Caki2 (cell line): ENCODE measurements around the gene TSC22D2. TPM values are rescaled to one million over a fixed set of nuclear protein-coding genes. Genes with fewer than 3 reads are reported as not detected.

Source experiments
- DNase-seq: peaks from one replicate; pipeline ENCODE4 v3.0.0-alpha.2; 2015; ENCODE audit warnings: low read depth
- in situ Hi-C: cut with HindIII; loops from 2 replicates; pipeline ENCODE4 v1.10.0; 2016; ENCODE audit warnings: low sequenced_read_pairs, low pct_unique_long_range_greater_than_20kb, mixed read lengths
- total RNA-seq: library from RNA; depleted of rRNA; stranded (reverse); fragments of >200 nt; shearing (Covaris generic); gene quantifications from 2 replicates; pipeline ENCODE4 v1.2.3, GENCODE V29; 2014; ENCODE audit warnings: low replicate concordance; rRNA removed

TSC22D2 gene
- total RNA-seq, 1 experiment from 2014 or later: 6.2 TPM

DNA sequence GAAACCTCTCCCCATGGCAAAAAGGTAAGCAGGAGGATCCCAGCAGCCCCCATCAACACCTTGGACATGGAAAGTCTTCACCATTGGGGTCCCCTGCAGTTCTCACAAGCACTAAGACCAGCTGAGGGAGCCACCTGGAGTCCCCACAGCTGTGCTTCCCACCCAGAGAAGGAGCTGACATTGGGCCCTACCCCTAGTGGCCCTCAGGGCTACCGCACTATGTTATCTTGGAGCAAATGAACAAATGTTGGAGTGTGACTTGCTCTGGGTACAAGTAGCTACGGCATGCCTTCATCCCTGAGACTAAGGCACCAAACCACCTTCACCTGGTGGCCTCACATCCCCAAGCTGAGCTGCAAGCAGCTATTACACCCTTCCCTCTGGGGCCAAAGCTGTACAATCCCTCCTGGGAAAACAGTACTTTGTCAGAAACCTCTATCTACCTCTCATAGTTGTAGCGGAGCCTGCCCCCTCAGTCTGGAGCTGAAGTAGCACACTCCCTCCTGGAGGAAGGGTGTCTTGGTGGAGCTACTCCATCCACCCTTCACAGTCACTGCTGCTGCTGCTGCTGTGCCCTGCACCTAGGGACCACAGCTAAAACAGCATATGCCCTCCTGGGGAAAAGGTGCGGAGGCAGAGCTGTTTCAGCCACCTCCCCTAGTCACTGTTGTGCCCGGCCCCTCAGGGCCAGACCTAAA is 95.5 kb downstream of the TSC22D2 start:
- in situ Hi-C loops: no loop called here
- no peak for DNase-seq

GRCh38 chr3:150504483-150504882 is 96.4 kb downstream of the TSC22D2 start:
- in situ Hi-C loops: no loop called here
- DNase-seq: no peak

GRCh38 chr3:150508401-150508800 is 100.3 kb downstream of the TSC22D2 start:
- DNase-seq: no peak
- in situ Hi-C loops: no loop called here

DNA sequence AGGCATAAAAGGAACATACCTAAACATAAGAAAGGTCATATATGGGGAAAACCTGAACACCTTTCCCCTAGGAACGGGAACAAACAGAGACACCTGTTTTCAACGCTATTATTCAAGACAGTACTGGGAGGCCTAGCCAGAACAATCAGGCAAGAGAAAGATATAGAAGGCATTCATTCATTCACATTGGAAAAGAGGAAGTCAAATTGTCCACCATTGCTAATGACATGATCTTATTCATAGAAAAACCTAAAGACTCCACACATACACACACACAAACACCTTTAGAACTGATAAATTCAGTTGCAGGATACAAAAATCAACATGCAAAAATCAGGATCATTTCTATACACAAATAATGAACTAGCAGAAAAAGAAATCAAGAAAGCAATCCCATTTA is 101.7 kb downstream of the TSC22D2 start:
- no peak for DNase-seq
- in situ Hi-C loops: no loop called here

GRCh38 chr3:150511122-150511821 is 103.2 kb downstream of the TSC22D2 start:
- no peak for DNase-seq
- in situ Hi-C loops: no loop called here

DNA sequence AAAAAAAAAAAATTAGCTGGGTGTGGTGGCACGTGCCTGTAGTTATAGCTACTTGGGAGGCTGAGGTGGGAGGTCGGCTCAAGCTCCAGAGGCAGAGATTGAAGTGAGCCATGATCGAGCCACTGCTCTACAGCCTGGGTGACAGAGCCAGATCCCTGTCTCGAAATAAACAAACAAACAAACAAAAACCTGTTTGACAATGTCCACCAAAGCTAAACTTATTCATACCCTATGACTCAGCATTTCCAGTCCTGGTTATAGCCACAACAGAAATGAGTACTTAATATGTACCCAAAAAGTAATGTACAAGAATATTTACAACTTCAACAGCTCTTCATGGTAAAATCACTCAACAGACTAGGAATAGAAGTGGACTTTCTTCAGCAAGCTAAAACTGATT is 107.1 kb downstream of the TSC22D2 start:
- no peak for DNase-seq
- in situ Hi-C loops: no loop called here

Other genes starting within 250 kb of the TSC22D2 start
- 161 and 222 TPM in 2 replicates for gene SERP1, start 138.2 kb downstream of the TSC22D2 start, total RNA-seq
- 68.9 and 73.5 TPM in 2 replicates for gene EIF2A, start 138.5 kb downstream of the TSC22D2 start, total RNA-seq
- 138 and 189 TPM in 2 replicates for gene SELENOT, start 195.0 kb downstream of the TSC22D2 start, total RNA-seq